Mononuclear cell (primary cell): Measurements from ENCODE around the gene GPR75. TPM values are rescaled to one million over a fixed set of nuclear protein-coding genes. Genes with fewer than 3 reads are reported as not detected.
"Not testable (repeated sequence)": the region's sequence is repeated elsewhere in the genome, so short reads cannot be mapped to it uniquely, and the experiment has no call there.

Experiments
- H3K27me3 ChIP-seq: 2 replicates; pipeline ENCODE4 v1.6.0; 2011; ENCODE audit warnings: low read length, control low read depth; ENCODE audit not compliant: insufficient read depth
- H3K4me1 ChIP-seq: 2 replicates; pipeline ENCODE4 v1.5.1; 2011; ENCODE audit warnings: mild to moderate bottlenecking, low read length, control low read depth; ENCODE audit not compliant: insufficient read depth
- H3K4me3 ChIP-seq: 2 replicates; pipeline ENCODE4 v1.5.1; 2011; ENCODE audit warnings: mild to moderate bottlenecking, low read length, moderate library complexity
- H3K9me3 ChIP-seq: 2 replicates; pipeline ENCODE4 v1.5.1; 2011; ENCODE audit warnings: low read depth, mild to moderate bottlenecking, control low read depth, low read length
- total RNA-seq: library from RNA; depleted of rRNA; stranded (reverse); fragments of >200 nt; gene quantifications from one replicate; pipeline ENCODE4 v1.2.3, GENCODE V29; 2012

The GPR75 gene
- total RNA-seq, 1 donor, result 3.3 TPM

DNA sequence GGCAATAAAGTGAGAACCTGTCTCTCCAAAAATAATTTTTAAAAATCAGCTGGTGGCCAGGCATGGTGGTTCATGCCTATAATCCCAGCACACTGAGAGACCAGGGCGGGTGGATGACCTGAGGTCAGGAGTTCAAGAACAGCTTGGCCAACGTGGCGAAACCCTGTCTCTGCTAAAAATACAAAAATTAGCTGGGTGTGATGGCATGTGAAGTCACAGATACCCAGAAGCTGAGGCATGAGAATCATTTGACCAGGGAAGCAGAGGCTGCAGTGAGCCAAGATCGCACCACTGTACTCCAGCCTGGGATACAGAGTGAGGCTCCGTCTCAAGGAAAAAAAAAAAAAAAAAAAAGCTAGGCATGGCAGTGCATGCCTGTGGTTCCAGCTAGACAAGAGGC, 7.4 kb upstream of the GPR75 start:
- Histone ChIP-seq H3K27me3 (no peaks in the 10 kb centered on the region), H3K4me1 (no peaks in the 10 kb centered on the region), H3K4me3 (no peak overlapping the region), H3K9me3 (no peaks in the 10 kb centered on the region)

DNA sequence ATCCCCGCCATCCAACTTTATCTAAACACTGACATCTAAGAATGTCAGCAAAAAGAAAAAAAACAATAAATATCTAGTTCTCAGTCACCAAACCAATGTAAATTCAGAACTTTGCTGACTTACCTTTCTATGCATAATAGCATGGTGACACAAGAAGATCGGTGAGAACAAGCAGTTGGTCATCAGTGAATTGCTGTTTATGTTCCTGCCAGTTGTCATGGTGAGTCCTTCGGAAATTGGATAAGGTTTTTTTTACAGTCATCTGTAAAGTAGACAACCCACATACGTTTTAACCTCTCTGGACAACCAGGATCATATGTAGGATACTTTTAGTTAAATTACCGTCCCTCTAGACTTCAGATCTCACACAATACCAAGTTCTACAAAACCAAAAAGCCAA, 6.2 kb upstream of the GPR75 start:
- H3K4me3 ChIP-seq, result no peak overlapping the region
- no peaks in the 10 kb centered on the region for H3K27me3 ChIP-seq
- H3K4me1 ChIP-seq, result no peaks in the 10 kb centered on the region
- H3K9me3 ChIP-seq, result no peaks in the 10 kb centered on the region

GRCh38 chr2:53865264-53865663, 5.5 kb upstream of the GPR75 start:
- Histone ChIP-seq H3K27me3 (no peaks in the 10 kb centered on the region), H3K4me1 (no peaks in the 10 kb centered on the region), H3K9me3 (no peaks in the 10 kb centered on the region), H3K4me3 (no peak overlapping the region)

- no peaks in the 10 kb centered on the region for H3K4me1 ChIP-seq
- no peaks in the 10 kb centered on the region for H3K27me3 ChIP-seq
- no peaks in the 10 kb centered on the region for H3K9me3 ChIP-seq
- H3K4me3 ChIP-seq, result no peak overlapping the region
These were observed 3.9 kb upstream of the GPR75 start for GRCh38 chr2:53863538-53864227.

DNA sequence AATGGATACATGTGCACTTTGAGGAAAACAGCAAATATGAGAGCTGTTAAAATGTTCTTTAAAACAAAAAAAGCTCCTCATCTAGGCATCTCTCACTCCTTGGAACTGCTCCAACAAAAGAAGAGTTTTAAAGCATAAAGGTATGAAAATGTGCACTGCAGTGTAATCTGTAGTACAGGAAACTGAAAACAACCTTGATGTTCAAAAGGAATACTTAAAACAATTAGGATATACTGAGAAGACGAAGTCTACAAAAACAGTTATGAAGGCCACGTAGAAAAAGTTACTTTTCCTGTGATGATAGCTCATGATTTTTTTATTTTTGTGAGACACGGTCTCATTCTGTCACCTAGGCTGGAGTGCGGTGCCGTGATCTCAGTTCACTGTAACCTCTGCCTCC, 2.1 kb upstream of the GPR75 start:
- H3K4me3 ChIP-seq, result no peak overlapping the region
- no peaks in the 10 kb centered on the region for H3K9me3 ChIP-seq
- H3K4me1 ChIP-seq, result no peaks in the 10 kb centered on the region
- H3K27me3 ChIP-seq, result no peaks in the 10 kb centered on the region

DNA sequence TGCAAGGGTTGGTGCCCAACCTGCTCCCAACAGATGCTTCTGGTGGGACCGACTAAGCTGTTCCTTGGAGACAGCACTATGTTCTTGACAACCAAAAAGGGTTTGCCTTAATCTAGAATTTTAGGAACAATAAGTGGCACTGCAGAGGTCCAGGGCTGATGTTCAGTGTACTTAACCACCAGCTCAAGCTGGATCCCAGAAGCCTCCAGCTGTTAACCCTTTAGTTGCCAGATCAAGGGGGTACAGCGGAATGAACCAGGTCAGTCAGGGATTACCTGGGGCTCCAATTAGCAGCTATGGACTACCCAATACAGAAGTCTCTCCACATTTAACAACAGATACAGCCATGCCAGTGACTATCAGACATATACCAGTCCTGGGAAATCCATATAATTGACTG, 3.5 kb downstream of the GPR75 start:
- Histone ChIP-seq H3K9me3 (no peaks in the 10 kb centered on the region), H3K4me1 (no peaks in the 10 kb centered on the region), H3K4me3 (no peak overlapping the region), H3K27me3 (no peaks in the 10 kb centered on the region)

- Histone ChIP-seq H3K27me3 (no peaks in the 10 kb centered on the region), H3K4me1 (no peaks in the 10 kb centered on the region), H3K4me3 (no peak overlapping the region), H3K9me3 (no peaks in the 10 kb centered on the region)
These were observed 5.1 kb downstream of the GPR75 start for GRCh38 chr2:53854678-53855077.

- Histone ChIP-seq H3K9me3 (no peaks in the 10 kb centered on the region), H3K4me1 (no peaks in the 10 kb centered on the region), H3K27me3 (no peaks in the 10 kb centered on the region), H3K4me3 (no peak overlapping the region)
These were observed 7.2 kb downstream of the GPR75 start for GRCh38 chr2:53852532-53852931.

- H3K4me3 ChIP-seq, H3K9me3 ChIP-seq, H3K27me3 ChIP-seq, H3K4me1 ChIP-seq: not testable (repeated sequence)
These were observed 8.6 kb downstream of the GPR75 start for GRCh38 chr2:53851052-53851757.

DNA sequence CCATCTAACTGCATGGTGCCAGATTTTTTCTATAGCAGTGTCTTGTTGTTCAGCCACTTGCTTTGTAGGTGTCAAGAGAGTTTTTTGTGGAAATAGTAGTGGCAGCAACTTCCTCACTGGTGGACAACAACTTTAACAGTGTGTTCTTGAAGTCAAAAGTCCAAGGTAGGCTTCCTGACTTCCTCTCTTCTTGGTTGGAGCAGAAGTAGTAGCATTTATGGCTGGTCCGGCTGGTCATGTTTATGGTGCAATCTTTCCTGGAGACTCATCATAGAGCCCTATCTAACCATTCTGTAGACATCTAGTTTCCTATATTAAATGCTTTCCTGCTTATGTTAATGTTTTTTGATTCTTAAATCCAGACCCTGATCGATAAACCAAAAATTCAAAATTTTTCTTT, 11.7 kb downstream of the GPR75 start:
- no peaks in the 10 kb centered on the region for H3K27me3 ChIP-seq
- no peaks in the 10 kb centered on the region for H3K9me3 ChIP-seq
- H3K4me3 ChIP-seq, result no peak overlapping the region
- H3K4me1 ChIP-seq, result no peaks in the 10 kb centered on the region

GRCh38 chr2:53843595-53843994, 16.2 kb downstream of the GPR75 start:
- Histone ChIP-seq H3K4me3 (no peak overlapping the region), H3K27me3 (no peaks in the 10 kb centered on the region), H3K9me3 (no peaks in the 10 kb centered on the region), H3K4me1 (no peaks in the 10 kb centered on the region)

GRCh38 chr2:53842891-53843290, 16.9 kb downstream of the GPR75 start:
- no peaks in the 10 kb centered on the region for H3K9me3 ChIP-seq
- no peaks in the 10 kb centered on the region for H3K27me3 ChIP-seq
- no peak overlapping the region for H3K4me3 ChIP-seq
- no peaks in the 10 kb centered on the region for H3K4me1 ChIP-seq

GRCh38 chr2:53841651-53842050, 18.1 kb downstream of the GPR75 start:
- H3K4me3 ChIP-seq, H3K9me3 ChIP-seq, H3K4me1 ChIP-seq, H3K27me3 ChIP-seq: not testable (repeated sequence)

DNA sequence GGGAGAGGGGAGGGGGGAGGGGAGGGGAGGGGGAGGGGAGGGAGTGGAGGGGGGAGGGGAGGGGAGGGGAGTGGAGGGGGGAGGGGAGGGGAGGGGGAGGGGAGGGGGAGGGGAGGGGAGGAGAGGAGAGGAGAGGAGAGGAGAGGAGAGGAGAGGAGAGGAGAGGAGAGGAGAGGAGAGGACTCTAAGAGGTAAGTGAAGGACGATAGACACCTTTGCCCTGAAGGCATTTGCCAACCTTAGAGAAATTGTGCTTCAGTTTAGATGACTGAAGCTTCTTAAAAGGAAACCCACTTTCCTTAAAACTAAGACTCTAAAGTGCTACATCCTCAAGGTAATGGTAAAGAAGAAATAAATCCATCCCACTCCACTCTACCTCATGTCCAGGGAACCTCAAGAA, 19.2 kb downstream of the GPR75 start:
- no peaks in the 10 kb centered on the region for H3K27me3 ChIP-seq
- no peaks in the 10 kb centered on the region for H3K9me3 ChIP-seq
- no peak overlapping the region for H3K4me3 ChIP-seq
- no peaks in the 10 kb centered on the region for H3K4me1 ChIP-seq

- not testable (repeated sequence) for H3K27me3 ChIP-seq, H3K9me3 ChIP-seq, H3K4me1 ChIP-seq, H3K4me3 ChIP-seq
These were observed 29.8 kb downstream of the GPR75 start for GRCh38 chr2:53829980-53830290.

DNA sequence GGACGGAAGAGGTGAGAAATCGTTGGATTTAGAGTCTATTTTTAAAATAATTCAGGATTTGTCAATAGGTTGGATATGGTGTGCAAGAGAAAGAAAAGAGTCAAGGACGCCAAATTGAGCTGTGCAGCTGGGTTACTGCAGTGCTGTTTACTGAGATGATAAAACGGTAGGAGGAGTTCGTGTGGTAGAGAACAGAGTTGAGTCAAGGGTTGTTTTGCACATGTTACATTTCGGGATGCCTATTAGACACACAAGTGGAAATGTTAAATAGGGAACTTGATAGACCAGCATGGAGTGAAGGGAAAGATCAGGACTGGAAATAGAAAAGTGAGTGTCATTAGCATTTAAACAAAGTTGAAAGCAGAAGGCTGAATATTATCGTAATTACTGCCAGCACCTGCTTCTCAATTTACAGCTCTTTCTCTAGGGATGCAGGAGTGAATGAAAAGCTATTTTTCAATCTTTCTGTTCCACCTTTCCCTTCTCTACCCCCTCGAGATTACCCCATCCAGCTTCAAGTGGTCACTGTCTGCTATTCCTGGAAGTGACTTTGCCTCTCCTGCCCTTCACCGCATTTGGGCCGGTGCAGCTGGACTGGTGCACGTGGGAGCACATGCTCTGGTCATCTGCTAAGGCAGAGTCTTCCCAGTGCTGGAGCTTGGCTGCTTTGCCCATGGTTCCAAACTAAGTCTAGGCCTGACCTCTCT, 30.3 kb downstream of the GPR75 start:
- H3K9me3 ChIP-seq, result no peaks in the 10 kb centered on the region
- no peaks in the 10 kb centered on the region for H3K4me1 ChIP-seq
- H3K4me3 ChIP-seq, result no peak overlapping the region
- no peaks in the 10 kb centered on the region for H3K27me3 ChIP-seq
